ENCODE results near the gene ZFYVE19. TPM values are rescaled to one million over a fixed set of nuclear protein-coding genes. Genes with fewer than 3 reads are reported as not detected.

Gene ZFYVE19
- total RNA-seq, 4 donors from 2014 or later = 61.2 to 91.6 (median 69.9) TPM

DNA sequence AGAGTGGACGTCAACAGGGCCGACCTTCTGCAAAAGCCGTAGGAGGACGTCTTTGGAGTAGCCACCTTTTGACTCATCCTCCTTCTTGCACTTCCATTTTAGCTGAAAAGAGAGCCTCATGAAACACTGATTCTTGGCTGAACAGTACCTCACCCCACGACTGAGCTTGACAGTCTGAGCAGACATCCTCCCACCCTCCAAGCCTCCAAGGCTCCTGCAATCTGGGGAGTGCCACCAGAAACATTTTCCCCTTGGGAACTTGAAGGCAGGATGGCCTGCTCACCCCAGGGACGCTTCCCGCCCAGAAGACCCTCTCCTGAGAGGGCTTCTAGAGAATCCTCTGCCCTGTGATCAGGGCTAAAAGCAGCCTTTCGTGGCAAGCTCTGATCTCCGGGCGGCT, 31.9 kb upstream of the ZFYVE19 start:
- no peak overlapping the region for H3K27ac ChIP-seq
- H3K4me3 ChIP-seq = no peak overlapping the region
- H3K36me3 ChIP-seq = peaks cover 0 to 46% (median 13%) of the 10 kb centered on the region in 4 donors
- DNase-seq = no peak
- TF ChIP-seq POLR2A (IDR thresholded peaks at IDR 0.05) (no peak), POLR2AphosphoS5 (IDR thresholded peaks at IDR 0.05) (no peak), EP300 (IDR thresholded peaks at IDR 0.05; ENCODE audit: low read depth) (no peak)
- TF ChIP-seq, protein P1, sequence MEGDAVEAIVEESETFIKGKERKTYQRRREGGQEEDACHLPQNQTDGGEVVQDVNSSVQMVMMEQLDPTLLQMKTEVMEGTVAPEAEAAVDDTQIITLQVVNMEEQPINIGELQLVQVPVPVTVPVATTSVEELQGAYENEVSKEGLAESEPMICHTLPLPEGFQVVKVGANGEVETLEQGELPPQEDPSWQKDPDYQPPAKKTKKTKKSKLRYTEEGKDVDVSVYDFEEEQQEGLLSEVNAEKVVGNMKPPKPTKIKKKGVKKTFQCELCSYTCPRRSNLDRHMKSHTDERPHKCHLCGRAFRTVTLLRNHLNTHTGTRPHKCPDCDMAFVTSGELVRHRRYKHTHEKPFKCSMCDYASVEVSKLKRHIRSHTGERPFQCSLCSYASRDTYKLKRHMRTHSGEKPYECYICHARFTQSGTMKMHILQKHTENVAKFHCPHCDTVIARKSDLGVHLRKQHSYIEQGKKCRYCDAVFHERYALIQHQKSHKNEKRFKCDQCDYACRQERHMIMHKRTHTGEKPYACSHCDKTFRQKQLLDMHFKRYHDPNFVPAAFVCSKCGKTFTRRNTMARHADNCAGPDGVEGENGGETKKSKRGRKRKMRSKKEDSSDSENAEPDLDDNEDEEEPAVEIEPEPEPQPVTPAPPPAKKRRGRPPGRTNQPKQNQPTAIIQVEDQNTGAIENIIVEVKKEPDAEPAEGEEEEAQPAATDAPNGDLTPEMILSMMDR (IDR thresholded peaks at IDR 0.05) = no peak
- intact Hi-C loops (cut with DNase I; ENCODE audit: low total_unique reads) (no loop called here), in situ Hi-C loops (cut with MboI; ENCODE audit: low pct_ligation_motif_present in 1 of 4, low pct_unique_long_range_greater_than_20kb in 1 of 4, low sequenced_read_pairs in 3 of 4) (loop anchor here in 2 of 4 donors (10.0 kb wide), 2 partner anchors 80 to 100 kb away; partner anchors contain the start of gene RAD51 (in 1 of the 2))
- no peaks in the 10 kb centered on the region for H3K27me3 ChIP-seq
- WGBS, 2 donors (ENCODE audit: low coverage in 1 of 2) = 92 to 96% methylated on average over 2 to 10 of the region's 10 CpGs
- H3K4me1 ChIP-seq = peaks cover 5 to 12% (median 9%) of the 10 kb centered on the region in 4 donors
- no peaks in the 10 kb centered on the region for H3K9me3 ChIP-seq

DNA sequence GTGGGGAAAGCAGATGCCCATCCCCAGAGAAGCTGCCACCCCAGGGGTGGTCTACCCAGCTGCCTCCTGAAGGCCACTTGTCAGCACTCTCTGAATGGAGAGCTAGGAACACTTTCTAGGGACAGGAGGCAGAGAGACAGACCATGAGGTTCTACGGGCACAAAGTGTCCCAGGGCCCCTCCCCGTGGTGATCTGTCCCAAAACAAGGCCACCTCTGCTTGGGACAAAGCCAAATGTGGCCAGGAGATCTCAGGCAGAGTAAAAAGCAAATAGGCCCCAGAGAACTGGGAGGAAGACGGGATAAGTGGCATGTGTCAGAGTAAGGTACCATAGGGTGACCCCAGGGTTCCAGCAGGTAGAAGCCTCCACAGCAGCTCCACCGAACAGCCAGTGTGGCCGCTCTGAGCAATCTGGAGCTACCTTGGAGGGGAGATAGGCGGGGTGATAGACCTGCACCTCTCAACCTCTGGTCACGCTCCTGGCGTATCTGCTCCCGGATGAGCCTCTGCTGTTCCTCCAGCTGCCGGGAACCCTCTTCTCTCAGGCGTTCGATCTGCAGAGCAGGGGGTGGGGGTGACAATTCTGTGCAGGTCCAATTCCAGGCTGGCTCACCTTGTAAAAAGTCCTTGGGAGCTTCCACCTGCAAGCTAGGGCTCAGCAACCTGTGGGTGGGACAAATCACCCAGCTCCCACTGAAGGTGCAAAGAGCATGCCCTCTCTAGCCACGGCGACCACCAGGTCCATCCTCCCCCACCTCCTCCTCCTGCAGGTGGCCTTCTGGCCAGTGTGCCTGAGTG, 31.0 kb upstream of the ZFYVE19 start:
- Histone ChIP-seq H3K27ac (no peak overlapping the region), H3K36me3 (peaks cover 0 to 46% (median 13%) of the 10 kb centered on the region in 4 donors)
- intact Hi-C loops (cut with DNase I; ENCODE audit: low total_unique reads) = no loop called here

DNA sequence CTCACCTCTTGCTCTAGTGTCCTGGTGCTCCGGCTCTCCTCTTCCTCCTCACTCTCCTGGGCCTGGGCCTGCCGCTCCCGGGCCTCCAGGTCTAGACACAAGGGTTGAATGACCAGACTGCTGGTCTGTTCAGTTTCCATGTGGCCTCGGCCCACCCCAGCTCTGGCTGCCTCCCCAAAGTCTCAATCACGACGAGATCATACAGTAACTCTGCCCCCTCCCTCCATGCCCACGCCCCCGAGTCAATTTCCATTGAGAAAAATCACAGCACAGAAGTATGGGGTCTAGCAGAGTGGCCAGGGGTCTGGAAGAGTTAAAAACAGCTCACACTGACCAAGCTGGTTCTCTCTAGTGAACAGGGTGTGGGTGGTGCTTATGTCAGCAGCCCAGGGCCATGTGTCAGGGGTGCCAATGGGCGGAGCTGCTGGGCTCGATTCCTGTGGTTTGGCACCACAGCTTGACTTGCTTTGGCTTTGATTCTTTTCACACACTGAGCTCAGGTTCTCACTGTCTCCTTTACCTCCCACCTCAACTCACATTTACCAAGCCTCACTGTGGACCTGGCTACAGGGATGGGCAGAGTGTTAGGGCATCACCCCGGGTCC, 30.2 kb upstream of the ZFYVE19 start:
- in situ Hi-C loops (cut with MboI; ENCODE audit: low pct_ligation_motif_present in 1 of 4, low pct_unique_long_range_greater_than_20kb in 1 of 4, low sequenced_read_pairs in 3 of 4) (loop anchor here in 2 of 4 donors (10.0 kb wide), 2 partner anchors 82 to 102 kb away; partner anchors contain the start of gene RAD51 (in 1 of the 2)), intact Hi-C loops (cut with DNase I; ENCODE audit: low total_unique reads) (no loop called here)
- Histone ChIP-seq H3K27ac (no peak overlapping the region), H3K4me3 (no peak overlapping the region), H3K4me1 (no peaks in the 10 kb centered on the region), H3K36me3 (peaks cover 0 to 46% (median 13%) of the 10 kb centered on the region in 4 donors), H3K9me3 (no peaks in the 10 kb centered on the region), H3K27me3 (no peaks in the 10 kb centered on the region)
- DNase-seq = no peak
- 77% methylated on average over 11 of the region's 11 CpGs; no CpG with 5 or more reads in 1 of the 2 donors for WGBS, 2 donors (ENCODE audit: low coverage in 1 of 2)
- TF ChIP-seq POLR2AphosphoS5 (IDR thresholded peaks at IDR 0.05) (no peak), POLR2A (IDR thresholded peaks at IDR 0.05) (no peak), EP300 (IDR thresholded peaks at IDR 0.05; ENCODE audit: low read depth) (no peak)
- TF ChIP-seq, protein P1 (IDR thresholded peaks at IDR 0.05) = no peak

More for the DNA sequence above, 31.0 kb upstream of the ZFYVE19 start:
- DNase-seq = no peak
- no peak for TF ChIP-seq EP300 (IDR thresholded peaks at IDR 0.05; ENCODE audit: low read depth)
- no peak for TF ChIP-seq POLR2AphosphoS5 (IDR thresholded peaks at IDR 0.05)
- TF ChIP-seq POLR2A (IDR thresholded peaks at IDR 0.05) = no peak
- TF ChIP-seq, protein P1 (IDR thresholded peaks at IDR 0.05) = no peak
- Histone ChIP-seq H3K4me1 (peaks cover 0 to 2% (median under 1%) of the 10 kb centered on the region in 4 donors), H3K4me3 (no peak overlapping the region), H3K9me3 (no peaks in the 10 kb centered on the region), H3K27me3 (no peaks in the 10 kb centered on the region)
- in situ Hi-C loops (cut with MboI; ENCODE audit: low pct_ligation_motif_present in 1 of 4, low pct_unique_long_range_greater_than_20kb in 1 of 4, low sequenced_read_pairs in 3 of 4) = loop anchor here in 2 of 4 donors (10.0 kb wide), 2 partner anchors 81 to 101 kb away; partner anchors contain the start of gene RAD51 (in 1 of the 2)
- WGBS, 2 donors (ENCODE audit: low coverage in 1 of 2) = 94 to 100% methylated on average over 1 to 10 of the region's 14 CpGs

GRCh38 chr15:40782609-40783227, 24.2 kb upstream of the ZFYVE19 start:
- no peaks in the 10 kb centered on the region for H3K9me3 ChIP-seq
- no peak overlapping the region for H3K27ac ChIP-seq
- H3K4me1 ChIP-seq = peaks cover 4 to 33% (median 19%) of the 10 kb centered on the region in 4 donors
- peaks cover 0 to 16% (median 2%) of the 10 kb centered on the region in 4 donors for H3K36me3 ChIP-seq
- H3K4me3 ChIP-seq = no peak overlapping the region
- 43 to 75% methylated on average over 1 to 8 of the region's 8 CpGs for WGBS, 2 donors (ENCODE audit: low coverage in 1 of 2)
- TF ChIP-seq, protein P1 (IDR thresholded peaks at IDR 0.05) = peak; percentile 55 to 87 (median 76)
- no peak for TF ChIP-seq POLR2A (IDR thresholded peaks at IDR 0.05)
- peak; percentile 86 for DNase-seq
- in situ Hi-C loops (cut with MboI; ENCODE audit: low pct_ligation_motif_present in 1 of 4, low pct_unique_long_range_greater_than_20kb in 1 of 4, low sequenced_read_pairs in 3 of 4) (no loop called here), intact Hi-C loops (cut with DNase I; ENCODE audit: low total_unique reads) (no loop called here)
- H3K27me3 ChIP-seq = no peaks in the 10 kb centered on the region

Data from transverse colon (tissue), 4 donors.